Peyer's patch (tissue), 4 donors: Measurements from ENCODE around the gene MUC5AC. TPM values are rescaled to one million over a fixed set of nuclear protein-coding genes. Genes with fewer than 3 reads are reported as not detected.

ENCODE experiments used
- DNase-seq, 3 donors: peaks; one replicate each; pipeline ENCODE4 v3.0.0-alpha.2; 2017 to 2019
- H3K27ac ChIP-seq, 4 donors: fragments of 200-600 bp; sonication (generic); one replicate each; pipeline ENCODE4 v1.5.1; 2016 to 2019
- H3K27me3 ChIP-seq, 2 donors: fragments of 200-600 bp; sonication (generic); one replicate each; pipeline ENCODE4 v1.5.1; 2019
- H3K36me3 ChIP-seq, 3 donors: fragments of 200-600 bp; sonication (generic); one replicate each; pipeline ENCODE4 v1.5.1; 2016 to 2019
- H3K4me1 ChIP-seq, 4 donors: fragments of 200-600 bp; sonication (generic); one replicate each; pipeline ENCODE4 v1.5.1; 2016 to 2019
- H3K4me3 ChIP-seq, 4 donors: fragments of 200-600 bp; sonication (generic); 1 replicate in 3 of 4; 2 replicates in 1 of 4; pipeline ENCODE4 v1.5.1; 2016 to 2019; ENCODE audit warnings: mild to moderate bottlenecking in 1 of 4
- H3K9me3 ChIP-seq, 4 donors: fragments of 200-600 bp; sonication (generic); one replicate each; pipeline ENCODE4 v1.5.1; 2016 to 2019; ENCODE audit warnings: mild to moderate bottlenecking in 1 of 4
- POLR2A ChIP-seq, 2 donors: fragments of 450-650 bp; IDR thresholded peaks; one replicate each; pipeline ENCODE4 v1.5.1; 2017; ENCODE audit warnings: antibody characterized with exemption in 2 of 2, mild to moderate bottlenecking in 2 of 2, moderate library complexity in 2 of 2
- total RNA-seq, 4 donors: library from RNA; depleted of rRNA; stranded (reverse); fragments of >200 nt; gene quantifications; one replicate each; pipeline ENCODE4 v1.1.0, GENCODE V29; 2016
- TF ChIP-seq, protein P1 (sequence below), 6 experiments: fragments of 450-650 bp in 4 of 6; fragments of 200-600 bp in 2 of 6; sonication (generic) in 1 of 6; IDR thresholded peaks; one replicate each; pipeline ENCODE4 v1.5.1; 2017 to 2019; ENCODE audit warnings: antibody characterized with exemption in 6 of 6, mild to moderate bottlenecking in 3 of 6, moderate library complexity in 1 of 6

MUC5AC gene
- total RNA-seq, 4 donors from 2014 or later: not detected

DNA sequence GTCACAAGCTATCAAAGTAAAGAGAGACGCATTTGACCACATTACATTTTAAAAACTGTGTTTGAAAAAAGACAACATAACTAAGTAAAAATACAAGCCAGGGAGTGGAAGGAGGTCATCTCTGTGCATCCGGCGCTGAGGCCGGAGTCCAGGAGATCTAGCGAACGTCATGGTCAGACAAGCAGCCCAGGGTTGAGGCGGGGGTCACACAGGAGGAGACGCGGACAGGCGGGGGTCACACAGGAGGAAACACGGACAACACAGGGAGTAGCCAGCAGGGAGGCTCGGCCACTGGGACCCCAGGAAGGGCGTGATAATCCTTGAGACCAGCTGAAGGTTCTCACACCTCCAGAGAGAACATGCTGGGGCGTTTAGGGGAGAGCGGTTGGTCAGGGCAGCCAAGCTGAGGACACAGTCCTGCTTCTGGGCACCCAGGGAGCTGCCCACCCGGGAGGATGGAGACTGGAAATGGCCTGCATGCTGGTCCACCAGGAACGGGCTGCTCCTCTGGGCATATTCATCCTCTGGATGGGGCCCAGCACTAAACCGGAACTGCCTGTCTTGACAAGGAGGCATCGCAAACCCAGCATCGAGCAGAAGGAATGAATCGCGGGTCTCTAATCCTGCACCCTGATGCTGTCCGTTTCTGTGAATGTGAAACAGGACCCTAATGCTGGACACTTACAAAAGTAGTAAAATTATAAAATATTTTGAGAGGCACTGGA is 40.9 kb upstream of the MUC5AC start:
- peak in 2 of 3 donors; percentile 23 to 43 for DNase-seq
- no peaks in the 10 kb centered on the region for H3K9me3 ChIP-seq
- H3K4me1 ChIP-seq: no peaks in the 10 kb centered on the region
- TF ChIP-seq, protein P1, sequence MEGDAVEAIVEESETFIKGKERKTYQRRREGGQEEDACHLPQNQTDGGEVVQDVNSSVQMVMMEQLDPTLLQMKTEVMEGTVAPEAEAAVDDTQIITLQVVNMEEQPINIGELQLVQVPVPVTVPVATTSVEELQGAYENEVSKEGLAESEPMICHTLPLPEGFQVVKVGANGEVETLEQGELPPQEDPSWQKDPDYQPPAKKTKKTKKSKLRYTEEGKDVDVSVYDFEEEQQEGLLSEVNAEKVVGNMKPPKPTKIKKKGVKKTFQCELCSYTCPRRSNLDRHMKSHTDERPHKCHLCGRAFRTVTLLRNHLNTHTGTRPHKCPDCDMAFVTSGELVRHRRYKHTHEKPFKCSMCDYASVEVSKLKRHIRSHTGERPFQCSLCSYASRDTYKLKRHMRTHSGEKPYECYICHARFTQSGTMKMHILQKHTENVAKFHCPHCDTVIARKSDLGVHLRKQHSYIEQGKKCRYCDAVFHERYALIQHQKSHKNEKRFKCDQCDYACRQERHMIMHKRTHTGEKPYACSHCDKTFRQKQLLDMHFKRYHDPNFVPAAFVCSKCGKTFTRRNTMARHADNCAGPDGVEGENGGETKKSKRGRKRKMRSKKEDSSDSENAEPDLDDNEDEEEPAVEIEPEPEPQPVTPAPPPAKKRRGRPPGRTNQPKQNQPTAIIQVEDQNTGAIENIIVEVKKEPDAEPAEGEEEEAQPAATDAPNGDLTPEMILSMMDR (IDR thresholded peaks at IDR 0.05): no peak
- TF ChIP-seq POLR2A (IDR thresholded peaks at IDR 0.05): no peak
- no peak overlapping the region for H3K27ac ChIP-seq
- no peak overlapping the region for H3K4me3 ChIP-seq
- H3K36me3 ChIP-seq: no peaks in the 10 kb centered on the region
- no peaks in the 10 kb centered on the region for H3K27me3 ChIP-seq

DNA sequence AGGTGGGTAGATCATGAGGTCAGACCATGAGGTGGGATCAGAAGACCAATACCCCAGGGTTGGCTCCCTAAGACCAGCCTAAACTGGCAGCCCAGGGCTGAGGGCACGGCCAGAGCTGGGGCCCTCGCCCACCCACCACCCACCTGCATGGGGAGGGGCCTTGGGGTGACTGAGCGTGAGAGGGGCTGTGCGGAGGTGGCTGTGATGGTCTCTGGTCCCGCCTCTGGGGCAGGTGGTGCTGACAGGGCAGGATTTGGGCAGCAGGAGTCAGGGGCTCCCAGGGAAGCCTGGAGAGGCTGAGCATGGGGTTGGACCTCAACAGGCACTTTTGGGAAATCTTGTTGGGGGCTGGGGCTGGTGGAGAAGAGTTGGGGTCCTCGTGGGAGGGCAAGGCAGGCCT is 39.8 kb upstream of the MUC5AC start:
- Histone ChIP-seq H3K27me3 (no peaks in the 10 kb centered on the region), H3K36me3 (no peaks in the 10 kb centered on the region), H3K27ac (no peak overlapping the region), H3K9me3 (no peaks in the 10 kb centered on the region), H3K4me3 (no peak overlapping the region), H3K4me1 (no peaks in the 10 kb centered on the region)
- DNase-seq: peak in 2 of 3 donors; percentile 28 to 34
- TF ChIP-seq, protein P1 (IDR thresholded peaks at IDR 0.05): no peak
- no peak for TF ChIP-seq POLR2A (IDR thresholded peaks at IDR 0.05)

DNA sequence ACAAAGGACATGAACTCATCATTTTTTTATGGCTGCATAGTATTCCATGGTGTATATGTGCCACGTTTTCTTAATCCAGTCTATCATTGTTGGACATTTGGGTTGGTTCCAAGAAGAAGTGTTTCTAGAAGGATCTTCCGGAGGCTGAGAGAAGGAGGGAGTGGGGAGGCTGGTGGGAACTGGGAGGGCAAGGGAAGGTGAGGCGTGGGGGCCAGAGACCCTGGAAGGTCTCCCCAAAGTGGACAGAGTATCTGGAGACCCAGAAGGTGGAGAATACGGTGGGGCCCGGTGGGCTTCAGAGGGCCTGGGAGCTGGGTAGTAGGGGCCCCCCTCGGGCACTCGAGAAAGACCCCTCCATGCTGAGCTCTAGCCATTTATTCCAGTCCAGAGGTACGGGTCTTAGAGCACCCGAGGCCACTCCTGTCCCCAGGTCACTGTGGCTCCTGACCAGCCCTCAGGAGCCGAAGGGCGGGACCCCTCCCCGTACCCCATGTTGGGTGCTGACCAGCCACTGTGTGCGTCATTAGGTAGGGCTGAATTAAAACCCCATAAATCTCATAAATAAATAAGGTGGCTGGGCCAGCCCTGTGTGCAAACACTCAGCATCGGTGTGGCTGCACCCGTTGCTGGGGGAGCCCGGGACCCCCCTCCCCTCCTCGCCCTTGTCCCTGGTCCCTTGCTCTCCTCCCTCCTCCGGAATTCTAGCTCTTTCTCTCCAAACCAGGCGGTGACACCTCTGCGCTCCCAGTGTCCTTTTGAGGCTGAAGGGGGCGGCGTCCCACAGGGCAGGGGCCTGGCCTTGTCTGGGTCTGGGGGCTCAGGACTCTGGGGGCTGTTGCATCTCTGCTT is 38.8 kb upstream of the MUC5AC start:
- TF ChIP-seq, protein P1 (IDR thresholded peaks at IDR 0.05): no peak
- no peak for TF ChIP-seq POLR2A (IDR thresholded peaks at IDR 0.05)
- H3K27ac ChIP-seq: no peak overlapping the region
- no peak overlapping the region for H3K4me3 ChIP-seq
- DNase-seq: peak in 2 of 3 donors; percentile 26 to 30
- no peaks in the 10 kb centered on the region for H3K4me1 ChIP-seq
- H3K27me3 ChIP-seq: no peaks in the 10 kb centered on the region
- no peaks in the 10 kb centered on the region for H3K36me3 ChIP-seq
- no peaks in the 10 kb centered on the region for H3K9me3 ChIP-seq

DNA sequence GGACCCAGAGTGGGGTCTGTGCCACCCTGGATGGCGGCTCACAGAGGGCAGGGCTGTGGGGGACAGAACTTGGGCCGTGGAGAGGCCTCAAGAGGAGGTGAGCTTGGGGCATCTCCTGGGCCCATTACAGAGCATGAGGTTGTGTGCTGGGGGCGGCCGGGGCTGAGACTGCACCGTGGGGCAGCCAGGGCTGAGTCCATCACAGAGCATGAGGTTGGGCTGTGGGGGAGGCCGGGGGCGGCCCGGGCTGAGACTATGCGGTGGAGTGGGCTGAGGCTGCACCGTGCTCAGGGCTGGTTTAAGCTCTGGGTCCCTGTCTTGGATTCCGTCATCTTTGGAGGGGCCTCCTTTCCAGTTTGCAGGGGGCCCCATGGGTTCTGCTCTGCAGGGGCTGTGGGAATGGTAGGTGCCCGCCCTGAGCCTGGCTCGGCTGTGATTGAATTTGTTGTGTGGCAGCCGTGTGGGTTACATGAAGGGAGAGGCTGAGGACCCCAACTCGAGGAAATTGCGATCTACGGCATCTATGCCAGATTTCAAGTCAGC is 38.1 kb upstream of the MUC5AC start:
- Histone ChIP-seq H3K27ac (no peak overlapping the region), H3K4me3 (no peak overlapping the region), H3K27me3 (no peaks in the 10 kb centered on the region), H3K36me3 (no peaks in the 10 kb centered on the region), H3K4me1 (no peaks in the 10 kb centered on the region), H3K9me3 (no peaks in the 10 kb centered on the region)
- TF ChIP-seq POLR2A (IDR thresholded peaks at IDR 0.05): no peak
- TF ChIP-seq, protein P1 (IDR thresholded peaks at IDR 0.05): no peak
- peak in 2 of 3 donors; percentile 24 to 37 for DNase-seq

DNA sequence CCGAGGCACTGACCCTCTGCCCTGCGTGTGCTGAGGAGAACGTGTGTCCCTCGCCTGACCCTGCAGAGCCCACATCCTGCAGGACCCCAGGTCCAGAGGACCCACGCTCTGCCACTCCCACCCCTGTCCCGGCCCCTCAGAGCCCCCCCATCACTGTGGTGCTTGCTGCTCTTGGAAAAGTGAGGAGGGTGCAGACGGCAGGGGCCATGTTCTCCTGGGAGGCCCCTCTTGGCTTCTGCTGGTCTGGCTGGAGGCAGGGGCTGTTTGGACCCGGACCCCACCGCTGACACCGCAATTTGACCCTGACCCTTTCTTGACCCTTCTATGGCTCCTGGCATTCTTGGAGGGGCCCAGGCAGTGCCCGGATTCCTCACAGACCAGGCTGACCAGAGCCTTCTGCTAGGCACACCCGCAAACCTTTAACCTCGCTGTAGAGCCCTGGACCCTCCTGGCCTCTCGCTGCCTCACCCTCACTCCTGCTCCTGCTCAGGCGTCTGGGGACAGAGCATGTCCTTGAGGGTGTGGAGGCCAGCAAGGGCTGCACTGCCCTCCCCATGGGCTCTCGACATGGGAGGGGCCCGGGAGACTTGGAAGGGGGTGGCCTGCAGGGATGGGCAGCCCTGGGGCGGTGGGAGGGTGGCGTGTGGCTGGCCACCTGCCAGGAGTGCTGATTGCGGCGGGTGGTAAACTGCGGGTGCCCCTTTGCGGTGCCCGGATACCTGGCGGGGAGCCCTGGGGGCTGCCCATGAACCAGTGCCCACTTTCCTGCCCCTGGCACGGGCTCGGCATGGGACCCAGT is 37.0 kb upstream of the MUC5AC start:
- Histone ChIP-seq H3K4me1 (no peaks in the 10 kb centered on the region), H3K4me3 (no peak overlapping the region), H3K9me3 (no peaks in the 10 kb centered on the region), H3K27me3 (no peaks in the 10 kb centered on the region), H3K27ac (no peak overlapping the region), H3K36me3 (no peaks in the 10 kb centered on the region)
- TF ChIP-seq, protein P1 (IDR thresholded peaks at IDR 0.05): no peak
- TF ChIP-seq POLR2A (IDR thresholded peaks at IDR 0.05): no peak
- peak in 2 of 3 donors; percentile 34 to 37 for DNase-seq
